ENCODE results near the gene PRM1. TPM values are rescaled to one million over a fixed set of nuclear protein-coding genes. Genes with fewer than 3 reads are reported as not detected.

The PRM1 gene
- total and polyA plus RNA-seq, 2 of the 4 experiments (the other 2 are of a cell fraction): not detected

GRCh38 chr16:11260596-11260966, 20.5 kb downstream of the PRM1 start:
- Histone ChIP-seq H2BK120ac (ENCODE audit: low read depth, low read length) (no peak overlapping the region), H4K5ac (ENCODE audit: low read depth, low read length) (no peak overlapping the region), H2AK5ac (ENCODE audit: low read depth, low read length) (no peak overlapping the region), H3K79me1 (ENCODE audit: low read depth in 1 of 2, low read length in 2 of 2) (peaks cover 0 to 7% of the 10 kb centered on the region in 2 experiments; a peak in 1 of 4 replicates), H4K8ac (ENCODE audit: low read depth in 2 of 2, low read length in 2 of 2) (no peak overlapping the region), H3K27me3 (ENCODE audit: control insufficient read depth, insufficient read depth, low read length) (peaks cover 12% of the 10 kb centered on the region), H3K56ac (ENCODE audit: extremely low read depth, insufficient read depth, low read length) (no peak overlapping the region), H2AFZ (replicated peaks; ENCODE audit: low read length, poor library complexity) (peak overlapping the region; percentile 34), H3K14ac (replicated peaks; ENCODE audit: low read depth, low read length) (no peak overlapping the region), H2BK20ac (ENCODE audit: low read depth, low read length) (no peak overlapping the region), H3K9me1 (ENCODE audit: insufficient read depth, low read length) (no peaks in the 10 kb centered on the region), H3K27ac (ENCODE audit: insufficient read depth, low read length) (no peak overlapping the region), H3K4me3 (ENCODE audit: insufficient read depth, low read depth, low read length) (no peak overlapping the region), H3K4me1 (ENCODE audit: control insufficient read depth, insufficient read depth, low read length) (peaks cover 10% of the 10 kb centered on the region), H2BK5ac (ENCODE audit: low read depth, low read length, poor library complexity, severe bottlenecking) (no peak overlapping the region), H2AK9ac (replicated peaks; ENCODE audit: low read depth, low read length, poor library complexity) (no peak overlapping the region), H3K9me3 (ENCODE audit: control insufficient read depth, insufficient read depth, low read length) (no peaks in the 10 kb centered on the region), H2BK15ac (ENCODE audit: low read depth, low read length) (no peak overlapping the region), H3K18ac (ENCODE audit: low read depth, low read length) (no peak overlapping the region), H3K9ac (ENCODE audit: low read depth, low read length) (no peak overlapping the region), H4K91ac (ENCODE audit: insufficient read depth, low read depth, low read length) (no peak overlapping the region), H3K4me2 (ENCODE audit: low read depth, low read length) (no peak overlapping the region), H3K23ac (ENCODE audit: low read depth, low read length) (no peak overlapping the region), H3K36me3 (ENCODE audit: control insufficient read depth, insufficient read depth, low read length) (no peaks in the 10 kb centered on the region), H4K20me1 (ENCODE audit: insufficient read depth, low read length) (no peaks in the 10 kb centered on the region; the same call in 1 of the 2 replicates), H3K4ac (ENCODE audit: low read depth, low read length) (no peak overlapping the region)
- no peak for TF ChIP-seq MAZ (IDR thresholded peaks at IDR 0.05; ENCODE audit: borderline replicate concordance, low read depth, low read length)
- TF ChIP-seq POLR2A (IDR thresholded peaks at IDR 0.05; ENCODE audit: low read depth, low read length): no peak
- TF ChIP-seq CEBPB (IDR thresholded peaks at IDR 0.05; ENCODE audit: low read depth, low read length): no peak
- TF ChIP-seq CHD1 (IDR thresholded peaks at IDR 0.05; ENCODE audit: low read depth, low read length): no peak
- ChIA-PET CTCF (interaction anchor here (1.8 kb wide), 1 partner anchor 96 kb away, joined by 5 read pairs; no protein-coding TSS in a partner anchor), POLR2A (ENCODE audit: unreplicated experiment) (no interaction called here)
- intact Hi-C loops (cut with micrococcal nuclease): no loop called here
- BruUV-seq (replicated peaks): no TSS peak
- 100% methylated on average over 1 of the region's 3 CpGs; no CpG with 5 or more reads in 1 of the 2 experiments for WGBS, 2 experiments (ENCODE audit: extremely low coverage in 2 of 2, insufficient read length in 1 of 2)
- dilution Hi-C loops (cut with HindIII; ENCODE audit: low sequenced_read_pairs, unreplicated experiment): no loop called here
- in situ Hi-C loops (cut with MboI; ENCODE audit: low sequenced_read_pairs): loop anchor here (5.0 kb wide), 1 partner anchor 47 kb away; no protein-coding TSS in a partner anchor
- DNase-seq (no peak), ATAC-seq (ENCODE audit: low read depth) (no peak)
